DMS 273 treated with DMSO at 0.1 percent for 48 hours (cell line): ENCODE data around the gene APCDD1.

Experiments used
- DNase-seq: peaks from one replicate; lab custom pipeline; 2025; lab: John Stamatoyannopoulos, UW

APCDD1 gene

GRCh38 chr18:10432781-10433180, 21.7 kb upstream of the APCDD1 start:
- no peak for DNase-seq

- no peak for DNase-seq
Measured at GRCh38 chr18:10436160-10436559, 18.3 kb upstream of the APCDD1 start.

DNA sequence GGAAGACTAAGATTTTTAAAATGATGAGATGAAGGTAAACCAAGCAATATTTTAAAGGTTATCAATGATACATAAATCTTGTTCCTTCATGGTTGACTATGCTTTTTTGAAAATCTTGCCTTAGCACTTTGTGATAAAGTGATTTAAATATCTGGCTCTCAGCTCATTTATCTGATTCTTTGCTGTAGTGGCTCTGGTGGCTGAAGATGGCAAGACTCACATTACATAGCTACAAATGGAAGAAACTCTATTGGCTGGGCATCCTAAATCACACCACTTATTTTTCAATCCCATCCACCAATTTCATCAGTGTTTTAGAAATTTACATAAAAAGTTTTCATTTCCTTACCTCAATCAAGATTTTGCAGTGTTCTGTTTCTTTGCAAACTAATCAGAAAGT, 16.6 kb upstream of the APCDD1 start:
- no peak for DNase-seq

- DNase-seq, result no peak
Measured at GRCh38 chr18:10439898-10440297, 14.5 kb upstream of the APCDD1 start.

- DNase-seq, result no peak
Measured at GRCh38 chr18:10440884-10441283, 13.6 kb upstream of the APCDD1 start.

- no peak for DNase-seq
Measured at GRCh38 chr18:10441472-10441871, 13.0 kb upstream of the APCDD1 start.

- no peak for DNase-seq
Measured at GRCh38 chr18:10442551-10442971, 11.9 kb upstream of the APCDD1 start.

DNA sequence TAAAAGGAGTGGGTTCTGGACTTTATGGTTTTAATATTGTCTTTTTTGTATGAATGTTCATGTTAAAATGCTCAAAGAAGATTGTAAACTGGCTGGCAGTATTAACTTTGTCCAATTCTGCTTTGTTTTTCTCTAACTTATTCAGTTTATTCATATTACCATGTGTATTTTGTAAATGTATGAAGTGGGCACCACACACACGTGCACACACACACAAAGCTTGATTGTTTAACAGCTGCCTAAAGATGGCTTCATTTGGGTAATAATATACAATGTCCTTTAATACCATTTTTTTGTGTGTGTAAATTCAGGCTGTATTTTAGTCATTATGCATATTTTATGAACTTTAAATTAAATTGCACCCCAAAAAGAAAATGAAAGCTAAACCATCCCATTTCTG, 11.4 kb upstream of the APCDD1 start:
- DNase-seq, result no peak

DNA sequence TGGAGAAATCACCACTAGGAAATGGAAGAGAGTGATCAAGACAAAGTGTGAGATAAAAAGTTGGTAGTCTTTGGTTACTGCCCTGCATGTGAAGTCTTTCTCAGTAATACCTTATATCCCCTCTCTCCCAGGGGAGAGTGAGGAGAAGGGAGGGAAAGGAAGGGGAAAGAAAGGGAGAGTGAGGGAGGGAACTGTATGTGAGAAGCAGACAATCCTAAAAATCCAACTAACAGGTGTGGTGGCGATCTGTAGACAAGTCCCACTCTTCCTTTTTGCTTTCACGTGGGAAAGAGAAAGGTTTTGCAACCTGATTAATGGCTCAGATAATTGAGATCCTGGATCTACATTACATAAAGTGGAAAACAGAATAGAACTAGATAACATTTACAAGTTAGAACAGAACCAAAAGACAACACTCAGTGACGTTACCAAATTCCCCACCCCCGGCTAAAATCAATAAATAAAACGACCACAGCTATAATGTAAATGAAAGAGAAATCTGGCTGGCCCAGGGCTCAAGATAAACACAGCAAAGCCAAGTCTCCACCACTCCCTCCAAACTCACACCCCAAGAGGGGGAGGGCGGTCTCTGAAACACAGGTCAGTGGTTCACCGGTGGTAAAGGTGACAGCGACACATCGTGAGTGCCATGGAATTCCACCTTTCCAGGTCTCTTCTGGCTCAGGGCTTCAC, 10.0 kb upstream of the APCDD1 start:
- no peak for DNase-seq

DNA sequence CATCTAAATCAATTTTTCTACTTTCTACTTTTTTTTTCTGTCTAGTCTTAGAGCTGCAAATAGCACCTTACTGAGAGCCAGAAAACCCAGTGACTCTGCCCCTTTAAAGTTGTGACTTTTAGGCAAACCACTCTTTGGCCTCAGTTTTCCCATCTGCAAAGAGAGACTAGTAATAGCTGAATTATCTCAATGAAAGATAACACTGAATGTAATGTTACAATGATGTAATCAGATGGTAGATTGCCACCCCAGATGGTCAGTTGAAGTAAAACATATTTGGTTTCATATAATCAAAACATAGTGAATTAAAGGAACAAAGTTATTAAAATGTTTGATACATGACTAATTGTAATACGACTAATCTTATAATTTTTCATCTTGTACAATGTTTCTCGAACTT, 5.0 kb upstream of the APCDD1 start:
- peak; percentile 29 for DNase-seq

- DNase-seq, result no peak
Measured at GRCh38 chr18:10450986-10451385, 3.4 kb upstream of the APCDD1 start.

DNA sequence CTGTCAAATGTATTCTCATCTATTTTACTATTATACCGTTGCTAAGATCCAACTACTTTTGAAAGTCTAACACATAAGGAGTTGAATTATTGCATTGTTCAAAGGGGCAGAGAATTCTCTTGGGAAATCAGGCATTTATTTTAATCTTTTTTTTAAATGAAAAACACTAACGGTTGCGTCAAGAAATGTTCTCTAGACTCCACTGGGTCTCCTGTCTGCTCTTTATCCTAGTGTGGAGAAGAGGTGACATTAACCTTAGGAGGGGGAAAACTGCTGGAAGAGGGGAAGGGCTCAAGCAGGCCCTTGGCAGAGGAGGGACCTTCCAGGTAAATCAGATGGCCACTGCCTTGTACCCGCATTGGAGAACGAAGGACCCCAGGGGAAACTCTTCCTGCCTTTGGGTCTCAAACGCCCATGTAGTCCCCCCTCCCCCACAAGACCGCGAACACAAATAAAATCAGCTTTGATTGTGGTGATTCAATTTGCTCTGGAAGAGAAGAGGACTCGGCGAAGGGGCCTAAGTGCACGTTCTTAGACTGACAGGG, 1.1 kb upstream of the APCDD1 start:
- no peak for DNase-seq

GRCh38 chr18:10454681-10455557, 484 bp downstream of the APCDD1 start:
- no peak for DNase-seq

DNA sequence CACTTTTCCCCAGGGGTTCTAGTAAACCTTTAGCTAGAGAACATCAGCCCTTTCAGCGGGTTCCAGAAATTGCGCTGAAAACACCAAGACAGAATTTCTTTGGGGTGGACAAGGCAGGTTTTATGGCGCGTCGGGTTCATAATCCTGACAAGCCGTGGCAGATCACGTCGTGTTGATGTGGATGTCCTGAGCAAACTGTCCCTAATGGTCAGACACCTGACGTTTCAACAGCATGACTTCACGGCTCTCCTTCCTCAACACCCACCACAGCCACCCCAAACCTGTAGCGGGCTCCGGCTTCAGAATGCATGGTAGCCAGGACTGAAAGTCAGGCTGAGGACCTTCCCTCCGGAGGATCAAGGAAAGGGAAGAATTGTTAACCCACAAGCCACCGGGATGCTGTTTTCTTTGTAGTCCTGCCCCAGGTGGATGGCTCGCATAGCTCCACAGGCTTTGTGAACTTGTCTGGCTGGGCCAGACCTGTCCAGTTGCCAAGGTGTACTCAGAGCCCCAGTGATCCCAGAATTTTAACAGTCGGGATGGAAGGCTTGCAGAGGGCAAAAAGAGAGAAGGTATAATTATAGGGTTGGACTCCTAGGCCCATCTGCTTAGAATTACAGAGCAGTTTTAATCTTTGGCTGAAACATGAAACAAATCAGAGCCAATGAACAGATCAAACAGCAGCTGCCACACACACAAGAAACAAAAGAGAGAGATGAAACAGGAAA, 1.5 kb downstream of the APCDD1 start:
- DNase-seq, result peak; percentile 62

DNA sequence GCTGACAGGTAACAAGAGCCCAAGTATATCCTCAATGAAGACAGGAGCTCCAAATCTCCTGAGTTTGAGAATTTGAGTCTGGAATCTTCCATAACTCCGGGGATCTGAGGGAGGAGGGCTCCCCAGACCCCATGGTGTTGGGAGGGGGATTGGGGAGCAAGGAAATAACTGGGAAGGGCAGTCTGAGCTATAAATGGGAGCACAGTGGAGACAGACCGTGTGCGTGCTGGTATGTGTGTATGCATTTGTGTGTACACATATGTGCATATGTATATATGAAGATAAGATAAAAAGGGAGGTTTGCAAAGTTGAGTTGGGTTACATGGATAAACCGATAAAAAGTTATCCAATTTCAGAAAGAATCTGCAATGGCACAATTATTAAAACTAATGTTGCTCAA, 2.3 kb downstream of the APCDD1 start:
- no peak for DNase-seq

DNA sequence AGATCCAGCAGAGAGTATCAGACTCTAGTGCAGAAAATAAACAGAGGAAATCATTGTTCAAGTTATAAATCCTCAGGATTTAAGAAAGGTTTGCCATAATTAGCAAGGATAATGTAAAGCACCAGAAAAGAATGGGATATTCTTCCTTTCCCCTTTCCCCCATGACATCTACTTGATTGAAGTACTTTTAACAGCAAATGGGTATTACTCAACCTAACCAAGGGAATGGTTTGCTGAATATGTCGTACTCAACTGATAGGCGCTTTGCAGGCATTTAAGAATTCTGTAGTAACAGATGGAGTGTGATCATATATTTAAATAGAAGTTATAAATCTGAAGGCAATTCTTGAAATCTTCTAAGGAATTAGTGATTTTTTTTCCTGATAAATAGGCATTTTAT, 2.7 kb downstream of the APCDD1 start:
- no peak for DNase-seq

DNA sequence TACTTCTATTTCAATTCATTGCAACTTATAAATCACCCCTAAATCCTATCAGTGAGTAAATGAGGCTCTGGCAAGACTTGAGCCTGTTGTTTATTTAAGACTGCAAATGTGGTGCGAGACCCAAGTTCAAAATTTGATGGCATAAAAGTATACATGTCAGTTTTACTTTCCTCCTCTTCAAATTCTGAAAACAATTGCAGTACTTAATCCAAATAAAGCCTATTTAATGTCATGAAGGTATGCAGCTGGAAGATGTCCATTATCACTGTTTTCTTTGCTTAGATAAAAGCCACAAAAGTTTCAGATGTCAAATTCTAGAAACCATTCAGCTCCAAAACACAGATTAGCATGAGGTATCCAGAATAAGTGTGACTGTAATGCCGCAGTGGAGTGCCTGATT, 3.3 kb downstream of the APCDD1 start:
- DNase-seq, result no peak

GRCh38 chr18:10458691-10459090, 4.3 kb downstream of the APCDD1 start:
- no peak for DNase-seq

- no peak for DNase-seq
Measured at GRCh38 chr18:10459587-10459986, 5.2 kb downstream of the APCDD1 start.

- DNase-seq, result no peak
Measured at GRCh38 chr18:10460414-10461018, 6.1 kb downstream of the APCDD1 start.

GRCh38 chr18:10461989-10462388, 7.6 kb downstream of the APCDD1 start:
- DNase-seq, result no peak

GRCh38 chr18:10462597-10462996, 8.2 kb downstream of the APCDD1 start:
- no peak for DNase-seq
